Cardiac fibroblast (primary cell): Measurements from ENCODE around the gene MATN1.

ENCODE experiments used
- DNase-seq, 2 donors: peaks; one replicate each; pipeline versions ENCODE4 v3.0.0 to v3.0.0-alpha.2; 2010; ENCODE audit warnings: low read depth in 2 of 2
- H3K4me3 ChIP-seq, 2 donors: replicated peaks in 1 of 2; 1 replicate in 1 of 2; 2 replicates in 1 of 2; pipeline ENCODE4 v1.5.1; 2011; ENCODE audit warnings: low read depth in 2 of 2, low read length in 2 of 2, mild to moderate bottlenecking in 2 of 2, moderate library complexity in 1 of 2
- CTCF ChIP-seq: IDR thresholded peaks from one replicate; pipeline ENCODE4 v1.5.1; 2011; ENCODE audit warnings: low read depth, mild to moderate bottlenecking, low read length, inconsistent platforms

MATN1 gene

GRCh38 chr1:30744060-30744756 is 20.8 kb upstream of the MATN1 start:
- no peak for TF ChIP-seq CTCF
- no peak overlapping the region for H3K4me3 ChIP-seq
- peak; percentile 13 to 30 for DNase-seq

DNA sequence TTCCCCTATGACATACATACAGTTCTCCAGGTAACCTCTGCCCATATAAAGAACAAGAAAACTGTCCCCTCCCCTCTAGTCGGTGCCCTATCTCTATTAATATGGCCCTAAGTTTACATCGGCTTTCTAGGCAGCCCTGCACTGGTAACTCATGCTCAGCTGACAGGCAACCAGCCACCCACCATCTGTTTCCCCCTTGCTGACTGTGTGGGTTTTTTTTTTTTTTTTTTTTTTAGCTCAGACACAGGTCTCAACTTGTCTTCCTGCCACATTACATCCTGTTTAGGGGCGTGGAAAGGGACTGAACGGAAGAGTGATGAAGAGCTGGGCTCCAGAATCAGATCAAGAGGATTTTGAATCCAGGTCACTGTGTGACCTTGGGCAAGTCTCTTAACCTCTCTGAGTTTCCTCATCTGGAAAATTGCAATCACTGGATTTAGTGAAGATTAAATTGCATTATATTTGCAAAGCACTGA is 20.2 kb upstream of the MATN1 start:
- no peak for DNase-seq
- H3K4me3 ChIP-seq, result no peak overlapping the region
- no peak for TF ChIP-seq CTCF

DNA sequence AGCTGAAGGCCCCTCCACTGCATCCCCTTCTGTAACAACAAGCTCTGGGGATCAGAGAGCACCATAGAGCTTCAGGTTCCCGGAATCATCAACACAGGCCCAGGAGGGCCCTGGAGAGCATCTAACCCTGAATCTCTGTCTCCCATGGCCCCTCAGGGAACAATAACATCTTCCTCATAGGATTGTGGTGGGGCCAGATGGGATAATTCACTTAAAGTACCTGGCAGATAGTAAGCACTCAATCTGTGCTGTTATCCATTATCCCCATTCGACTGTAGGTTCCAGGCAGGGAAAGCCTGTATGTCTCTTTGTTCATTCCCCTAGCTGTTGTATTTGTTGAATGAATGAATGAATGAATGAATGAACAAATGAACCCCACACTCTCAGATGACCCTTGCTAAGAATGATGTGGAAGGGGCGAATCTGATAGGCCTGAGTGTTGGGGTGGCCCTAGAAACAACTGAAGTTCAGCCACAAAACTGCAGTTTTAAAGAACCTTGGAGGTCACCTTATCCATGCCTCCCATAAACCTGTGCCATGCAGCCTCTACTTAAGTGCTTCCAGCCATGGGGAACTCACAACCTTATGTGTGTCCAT is 19.7 kb upstream of the MATN1 start:
- H3K4me3 ChIP-seq, result no peak overlapping the region
- TF ChIP-seq CTCF, result no peak
- no peak for DNase-seq

DNA sequence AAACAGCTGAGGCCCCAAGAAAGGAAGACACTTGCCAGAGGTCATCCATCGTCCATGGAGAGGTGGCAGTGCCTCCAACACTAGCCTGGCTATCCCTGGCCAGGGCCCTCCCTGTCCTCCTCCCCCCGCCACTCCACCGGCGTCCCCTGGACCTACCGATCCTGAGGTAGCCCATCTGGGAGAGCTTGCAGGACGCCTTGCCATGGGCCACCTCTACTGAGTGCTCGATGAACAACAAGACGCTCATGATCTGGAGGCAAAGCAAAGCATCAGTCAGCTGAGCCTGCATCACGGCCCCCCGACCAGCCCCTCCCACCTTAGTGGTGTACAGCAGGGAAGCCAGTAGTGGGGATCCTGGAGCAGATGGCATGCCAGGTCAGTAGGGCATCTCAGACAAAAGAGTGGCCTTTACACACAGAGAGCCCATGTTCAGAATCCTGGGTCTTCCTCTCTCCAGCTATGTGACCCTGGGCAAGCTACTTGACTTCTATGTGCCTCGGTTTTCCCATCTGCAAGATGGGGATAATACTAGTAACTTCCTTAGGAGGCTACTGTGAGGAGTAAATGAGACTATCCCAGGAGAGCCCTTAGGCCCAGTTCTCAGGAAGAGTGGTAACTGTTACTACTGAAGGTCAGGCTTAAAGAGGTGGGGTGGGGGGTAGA is 19.0 kb upstream of the MATN1 start:
- no peak overlapping the region for H3K4me3 ChIP-seq
- TF ChIP-seq CTCF, result no peak
- no peak for DNase-seq

DNA sequence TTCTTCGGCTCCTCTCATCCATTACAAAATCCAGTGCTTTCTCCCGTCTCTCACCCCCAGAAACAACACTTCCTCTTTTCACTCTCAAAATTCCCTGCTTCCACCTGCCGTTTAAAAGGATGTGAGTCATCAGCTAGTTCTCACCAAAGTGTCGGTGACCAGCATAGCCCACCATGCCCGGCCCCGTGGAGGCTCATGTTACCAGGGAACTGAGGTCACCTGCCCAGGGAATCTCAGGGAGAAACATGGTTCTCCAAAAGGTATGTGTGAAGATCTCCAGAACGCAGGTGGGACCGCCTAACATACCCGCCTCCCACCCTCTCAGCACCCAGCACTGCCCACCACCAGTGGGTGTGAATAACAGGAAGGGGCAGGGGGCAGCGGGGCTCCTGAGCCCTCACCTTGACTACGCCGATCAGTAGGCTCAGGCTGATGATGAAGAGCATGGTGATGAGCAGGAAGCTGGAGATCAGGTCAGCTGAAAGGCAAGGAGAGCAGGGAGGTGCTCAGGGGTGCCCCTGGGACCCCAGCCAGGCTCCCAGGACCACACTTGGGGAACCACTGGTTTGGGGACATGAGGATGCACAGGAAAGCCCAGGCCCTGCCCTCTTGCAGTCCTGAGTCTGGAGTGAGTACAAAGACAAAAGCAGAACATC is 18.0 kb upstream of the MATN1 start:
- no peak for TF ChIP-seq CTCF
- no peak overlapping the region for H3K4me3 ChIP-seq
- DNase-seq, result no peak

GRCh38 chr1:30740251-30741238 is 17.2 kb upstream of the MATN1 start:
- no peak for TF ChIP-seq CTCF
- no peak overlapping the region for H3K4me3 ChIP-seq
- no peak for DNase-seq
